CD4-positive, alpha-beta T cell (primary cell): ENCODE results near the gene PTGER4. TPM values are rescaled to one million over a fixed set of nuclear protein-coding genes. Genes with fewer than 3 reads are reported as not detected.

Source experiments
- ATAC-seq: fragments of 200-7000 bp; cut with Tn5 transposase; one replicate; pipeline ENCODE4 v1.10.0; 2022; ENCODE audit warnings: mild to moderate bottlenecking; ENCODE audit not compliant: poor library complexity
- CTCF ChIA-PET: fragments of 350-600 bp; sonication (Branson Sonifier 250); formaldehyde crosslinking; loops from one replicate; lab custom pipeline; 2021; ENCODE audit warnings: antibody characterized with exemption, inconsistent platforms; lab: Charles Lee
- POLR2A ChIA-PET: fragments of 350-600 bp; sonication (Branson Sonifier 250); formaldehyde crosslinking; loops from one replicate; lab custom pipeline; 2021; ENCODE audit warnings: antibody characterized with exemption, inconsistent platforms; lab: Charles Lee
- DNase-seq, 14 experiments: peaks; one replicate each; pipeline ENCODE4 v3.0.0-alpha.2; 2013 to 2020; ENCODE audit warnings: mixed read lengths in 2 of 14
- H3K27ac ChIP-seq, 2 donors: one replicate each; pipeline versions ENCODE4 v1.5.1 to v1.7.0; 2013; ENCODE audit warnings: low read length in 2 of 2, low read depth in 1 of 2, mild to moderate bottlenecking in 1 of 2
- H3K27me3 ChIP-seq, 2 experiments: 1 replicate in 1 of 2; 2 replicates in 1 of 2; pipeline versions ENCODE4 v1.6.1 to v1.7.0; 2013; ENCODE audit warnings: low read length in 2 of 2, control low read depth in 1 of 2, mild to moderate bottlenecking in 1 of 2, moderate library complexity in 1 of 2; ENCODE audit not compliant: insufficient read depth in 2 of 2, control insufficient read depth in 1 of 2
- H3K36me3 ChIP-seq: one replicate; pipeline ENCODE4 v1.6.1; 2013; ENCODE audit warnings: low read length, control low read depth; ENCODE audit not compliant: insufficient read depth
- H3K4me1 ChIP-seq: one replicate; pipeline ENCODE4 v1.6.1; 2013; ENCODE audit warnings: low read length, control low read depth; ENCODE audit not compliant: insufficient read depth
- H3K4me3 ChIP-seq: one replicate; pipeline ENCODE4 v1.5.1; 2013; ENCODE audit warnings: mild to moderate bottlenecking, low read length, moderate library complexity
- H3K9me3 ChIP-seq, 2 experiments: 1 replicate in 1 of 2; 2 replicates in 1 of 2; pipeline versions ENCODE4 v1.6.1 to v1.7.0; 2013; ENCODE audit warnings: low read length in 2 of 2, mild to moderate bottlenecking in 2 of 2, control low read depth in 1 of 2, moderate library complexity in 1 of 2; ENCODE audit not compliant: control insufficient read depth in 1 of 2, insufficient read depth in 1 of 2
- H3K27ac Mint-ChIP-seq: one replicate; pipeline ENCODE4 v1.8.0; 2020; ENCODE audit warnings: mixed read lengths
- H3K27me3 Mint-ChIP-seq: one replicate; pipeline ENCODE4 v1.8.0; 2021; ENCODE audit warnings: mixed read lengths
- H3K36me3 Mint-ChIP-seq: one replicate; pipeline ENCODE4 v1.8.0; 2021; ENCODE audit warnings: low read depth, mixed read lengths
- H3K4me1 Mint-ChIP-seq: one replicate; pipeline ENCODE4 v1.8.0; 2021; ENCODE audit warnings: low read depth, mixed read lengths
- H3K4me3 Mint-ChIP-seq: one replicate; pipeline ENCODE4 v1.8.0; 2020; ENCODE audit warnings: mild to moderate bottlenecking, mixed read lengths
- H3K9me3 Mint-ChIP-seq: one replicate; pipeline ENCODE4 v1.8.0; 2020; ENCODE audit warnings: mixed read lengths
- CTCF ChIP-seq: fragments of 200-600 bp; IDR thresholded peaks from one replicate; pipeline ENCODE4 v1.8.0; 2022; ENCODE audit warnings: antibody characterized with exemption, mild to moderate bottlenecking
- intact Hi-C, 2 experiments: fragments of 100-400 bp; cut with DNase I in 1 of 2; cut with micrococcal nuclease in 1 of 2; formaldehyde crosslinking; loops; one replicate each; pipeline versions ENCODE4 v1.15.1 to v1.9.0; 2023 to 2025; cut with DNase I, micrococcal nuclease
- total RNA-seq, 174 experiments: library from RNA in 2 of 174; stranded (reverse) in 2 of 174; gene quantifications; one replicate each; pipeline ENCODE4 v1.2.3 and lab custom pipeline; 2021 to 2026

Gene PTGER4
- total RNA-seq, 2 experiments from 2014 or later, result 352 to 356 TPM

GRCh38 chr5:40685193-40685592, 5.5 kb downstream of the PTGER4 start:
- H3K9me3 Mint-ChIP-seq, result no peaks in the 10 kb centered on the region
- ChIA-PET CTCF (interaction anchor here (0.7 to 2.7 kb wide), 5 partner anchors 8 to 519 kb away, joined by 3 to 7 read pairs (median 3); no protein-coding TSS in a partner anchor), POLR2A (interaction anchor here (0.6 to 1.5 kb wide), 5 partner anchors 18 to 248 kb away, joined by 3 read pairs; no protein-coding TSS in a partner anchor)
- Histone ChIP-seq H3K36me3 (peaks cover 29% of the 10 kb centered on the region), H3K4me1 (peaks cover 23% of the 10 kb centered on the region), H3K27ac (peak overlapping the region; percentile 25 to 45), H3K9me3 (no peaks in the 10 kb centered on the region), H3K4me3 (peak overlapping the region; percentile 91), H3K27me3 (no peaks in the 10 kb centered on the region)
- no peaks in the 10 kb centered on the region for H3K27me3 Mint-ChIP-seq
- no peak for TF ChIP-seq CTCF
- peaks cover 71% of the 10 kb centered on the region for H3K4me1 Mint-ChIP-seq
- H3K4me3 Mint-ChIP-seq, result peak overlapping the region; percentile 99
- intact Hi-C loops, result loop anchor here (5.0 kb wide), 6 partner anchors 72 to 663 kb away; partner anchors contain the start of gene TTC33 (in 1 of the 2)
- H3K27ac Mint-ChIP-seq, result peak overlapping the region; percentile 84
- peaks cover 95% of the 10 kb centered on the region for H3K36me3 Mint-ChIP-seq
- ATAC-seq, result no peak
- no peak for DNase-seq

DNA sequence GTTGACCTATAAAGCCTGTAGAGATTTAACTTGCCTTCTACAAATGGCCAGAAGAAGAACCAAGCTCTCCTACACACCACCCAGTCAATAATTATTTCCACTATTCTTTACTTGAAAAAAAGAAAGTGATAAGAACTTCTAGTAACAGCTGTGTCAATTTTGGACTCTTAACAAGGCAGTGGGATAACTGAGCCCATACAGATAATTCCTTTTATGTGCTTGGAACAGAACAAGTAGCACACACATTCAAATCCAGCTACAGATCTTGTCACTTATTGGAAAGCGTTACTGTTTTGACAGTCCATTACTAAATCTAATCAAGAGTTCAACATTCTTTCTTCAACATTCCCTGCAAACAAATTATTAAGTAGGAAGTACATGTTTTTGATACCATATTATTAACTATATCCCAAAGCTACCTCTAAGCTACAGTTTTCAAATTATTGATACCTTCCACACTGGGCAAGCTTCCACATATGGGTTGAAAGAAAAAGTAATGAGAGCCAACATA, 6.3 kb downstream of the PTGER4 start:
- intact Hi-C loops, result loop anchor here (2.0 to 5.0 kb wide), 7 partner anchors 71 to 664 kb away; partner anchors contain the start of gene TTC33 (in 1 of the 2)
- TF ChIP-seq CTCF, result no peak
- DNase-seq (no peak), ATAC-seq (no peak)
- H3K4me3 ChIP-seq, result peak overlapping the region; percentile 91
- no peaks in the 10 kb centered on the region for H3K27me3 ChIP-seq
- Mint-ChIP-seq H3K4me3 (peak overlapping the region; percentile 99), H3K27me3 (no peaks in the 10 kb centered on the region), H3K27ac (peak overlapping the region; percentile 84), H3K36me3 (peaks cover 95% of the 10 kb centered on the region), H3K4me1 (peaks cover 77% of the 10 kb centered on the region), H3K9me3 (no peaks in the 10 kb centered on the region)
- H3K4me1 ChIP-seq, result peaks cover 21% of the 10 kb centered on the region
- H3K36me3 ChIP-seq, result peaks cover 36% of the 10 kb centered on the region
- peak overlapping the region in 1 of 2 donors; percentile 38 for H3K27ac ChIP-seq
- CTCF ChIA-PET, result interaction anchor here (0.7 to 2.7 kb wide), 6 partner anchors 9 to 737 kb away, joined by 3 to 7 read pairs (median 4); no protein-coding TSS in a partner anchor
- POLR2A ChIA-PET, result interaction anchor here (0.6 to 1.6 kb wide), 11 partner anchors 9 to 317 kb away, joined by 3 to 9 read pairs (median 3); no protein-coding TSS in a partner anchor
- H3K9me3 ChIP-seq, result no peaks in the 10 kb centered on the region

- DNase-seq (peak in 4 of 14 experiments; percentile 41 to 72 (median 68)), ATAC-seq (peak; percentile 14)
- peak overlapping the region; percentile 91 for H3K4me3 ChIP-seq
- POLR2A ChIA-PET, result interaction anchor here (1.6 kb wide), 1 partner anchor 34 kb away, joined by 4 read pairs; no protein-coding TSS in a partner anchor
- peaks cover 29% of the 10 kb centered on the region for H3K4me1 ChIP-seq
- H3K9me3 ChIP-seq, result no peaks in the 10 kb centered on the region
- H3K36me3 Mint-ChIP-seq, result peaks cover 95% of the 10 kb centered on the region
- H3K27me3 ChIP-seq, result no peaks in the 10 kb centered on the region
- H3K27ac ChIP-seq, result peak overlapping the region; percentile 38 to 43
- peaks cover 41% of the 10 kb centered on the region for H3K36me3 ChIP-seq
- H3K27ac Mint-ChIP-seq, result peak overlapping the region; percentile 84
- peaks cover 86% of the 10 kb centered on the region for H3K4me1 Mint-ChIP-seq
- TF ChIP-seq CTCF, result no peak
- CTCF ChIA-PET, result interaction anchor here (2.7 kb wide), 1 partner anchor 320 kb away, joined by 7 read pairs; no protein-coding TSS in a partner anchor
- intact Hi-C loops, result loop anchor here (2.0 to 5.0 kb wide), 7 partner anchors 70 to 665 kb away; partner anchors contain the start of gene TTC33 (in 1 of the 2)
- H3K9me3 Mint-ChIP-seq, result no peaks in the 10 kb centered on the region
- no peaks in the 10 kb centered on the region for H3K27me3 Mint-ChIP-seq
- H3K4me3 Mint-ChIP-seq, result peak overlapping the region; percentile 99
Measured at GRCh38 chr5:40687321-40687720, 7.6 kb downstream of the PTGER4 start.
